KMS-11 (cell line): Measurements from ENCODE around the gene CHD9.

Experiments
- H2AFZ ChIP-seq: fragments of 200-600 bp; sonication (generic); 2 replicates; pipeline ENCODE4 v1.6.1; 2016; ENCODE audit warnings: antibody characterized with exemption, mixed run types, low read depth
- H3K27ac ChIP-seq: fragments of 200-600 bp; sonication (generic); 2 replicates; pipeline ENCODE4 v1.6.1; 2016; ENCODE audit warnings: mild to moderate bottlenecking, mixed run types
- H3K27me3 ChIP-seq: fragments of 200-600 bp; sonication (generic); 2 replicates; pipeline ENCODE4 v1.6.1; 2017; ENCODE audit warnings: mild to moderate bottlenecking, low read depth, mixed run types, moderate library complexity; ENCODE audit not compliant: insufficient read depth
- H3K36me3 ChIP-seq: fragments of 200-600 bp; sonication (generic); 2 replicates; pipeline ENCODE4 v1.6.1; 2017; ENCODE audit warnings: mild to moderate bottlenecking, mixed run types; ENCODE audit not compliant: insufficient read depth
- H3K4me1 ChIP-seq: fragments of 200-600 bp; sonication (generic); 2 replicates; pipeline ENCODE4 v1.6.1; 2016; ENCODE audit warnings: mild to moderate bottlenecking, low read depth, mixed run types; ENCODE audit not compliant: poor library complexity, severe bottlenecking
- H3K4me2 ChIP-seq: fragments of 200-600 bp; sonication (generic); 2 replicates; pipeline ENCODE4 v1.7.0; 2016; ENCODE audit warnings: mild to moderate bottlenecking, mixed run types
- H3K4me3 ChIP-seq: fragments of 200-600 bp; sonication (generic); IDR thresholded peaks from 2 replicates; pipeline ENCODE4 v1.6.1; 2017; ENCODE audit warnings: low read depth, low read length, mixed read lengths; ENCODE audit not compliant: insufficient read depth
- H3K79me2 ChIP-seq: fragments of 200-600 bp; sonication (generic); 2 replicates; pipeline ENCODE4 v1.6.1; 2016; ENCODE audit warnings: low read depth, mixed run types; ENCODE audit not compliant: insufficient read depth
- H3K9ac ChIP-seq: fragments of 200-600 bp; sonication (generic); 2 replicates; pipeline ENCODE4 v1.6.1; 2016; ENCODE audit warnings: mild to moderate bottlenecking, mixed run types
- H4K20me1 ChIP-seq: fragments of 200-600 bp; sonication (generic); 2 replicates; pipeline ENCODE4 v1.6.1; 2016; ENCODE audit warnings: mild to moderate bottlenecking, mixed run types; ENCODE audit not compliant: insufficient read depth
- CTCF ChIP-seq: fragments of 200-600 bp; sonication (generic); conservative IDR thresholded peaks from 2 replicates; pipeline ENCODE4 v1.6.1; 2017; ENCODE audit warnings: low read depth, mild to moderate bottlenecking, antibody characterized with exemption, low read length, moderate library complexity, mixed read lengths

CHD9 gene

GRCh38 chr16:53061701-53062159 is 6.9 kb downstream of the CHD9 start:
- H3K27me3 ChIP-seq: no peaks in the 10 kb centered on the region
- TF ChIP-seq CTCF: no peak
- peak overlapping the region; percentile 43 for H3K4me2 ChIP-seq
- H3K4me3 ChIP-seq: no peak overlapping the region
- peak overlapping the region; percentile 5; the same call in 1 of the 2 replicates for H3K27ac ChIP-seq
- H3K79me2 ChIP-seq: peaks cover 35% of the 10 kb centered on the region
- 0 out of 2 replicates have a peak, but pooled peaks cover 4% of the 10 kb centered on the region for H4K20me1 ChIP-seq
- peaks cover 45% of the 10 kb centered on the region for H3K4me1 ChIP-seq
- H3K36me3 ChIP-seq: no peaks in the 10 kb centered on the region
- no peak overlapping the region for H3K9ac ChIP-seq
- no peak overlapping the region for H2AFZ ChIP-seq

DNA sequence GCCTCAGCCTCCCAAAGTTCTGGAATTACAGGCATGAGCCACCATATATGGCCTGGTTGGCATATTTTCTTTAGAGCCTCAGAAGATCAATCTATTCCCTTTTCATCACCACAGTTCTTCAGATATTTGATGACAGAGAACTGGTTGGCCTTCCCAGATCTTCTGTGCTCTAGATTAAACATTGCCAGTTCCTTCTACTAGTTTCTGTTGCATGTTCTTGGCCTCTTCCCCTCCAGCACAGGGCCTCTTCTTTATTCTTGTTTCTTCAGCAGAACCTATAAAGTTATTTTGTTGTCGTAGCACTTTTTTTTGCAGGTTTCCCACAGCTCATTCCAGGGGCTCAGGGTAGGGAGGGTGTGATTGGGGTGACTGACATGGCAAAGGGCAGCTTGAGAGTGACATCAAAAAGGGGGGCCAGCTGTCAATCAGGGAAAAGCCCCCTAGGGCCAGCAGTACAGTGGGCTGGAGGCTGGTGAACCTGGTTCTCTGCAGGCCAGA is 9.3 kb downstream of the CHD9 start:
- H3K4me2 ChIP-seq: no peak overlapping the region
- H3K79me2 ChIP-seq: peaks cover 24% of the 10 kb centered on the region; the same call in 1 of the 2 replicates
- H3K9ac ChIP-seq: no peak overlapping the region
- no peak overlapping the region for H3K27ac ChIP-seq
- H2AFZ ChIP-seq: no peak overlapping the region
- TF ChIP-seq CTCF: no peak
- H4K20me1 ChIP-seq: 0 out of 2 replicates have a peak, but pooled peaks cover 4% of the 10 kb centered on the region
- peaks cover 40% of the 10 kb centered on the region for H3K4me1 ChIP-seq
- no peaks in the 10 kb centered on the region for H3K36me3 ChIP-seq
- H3K4me3 ChIP-seq: no peak overlapping the region
- no peaks in the 10 kb centered on the region for H3K27me3 ChIP-seq

DNA sequence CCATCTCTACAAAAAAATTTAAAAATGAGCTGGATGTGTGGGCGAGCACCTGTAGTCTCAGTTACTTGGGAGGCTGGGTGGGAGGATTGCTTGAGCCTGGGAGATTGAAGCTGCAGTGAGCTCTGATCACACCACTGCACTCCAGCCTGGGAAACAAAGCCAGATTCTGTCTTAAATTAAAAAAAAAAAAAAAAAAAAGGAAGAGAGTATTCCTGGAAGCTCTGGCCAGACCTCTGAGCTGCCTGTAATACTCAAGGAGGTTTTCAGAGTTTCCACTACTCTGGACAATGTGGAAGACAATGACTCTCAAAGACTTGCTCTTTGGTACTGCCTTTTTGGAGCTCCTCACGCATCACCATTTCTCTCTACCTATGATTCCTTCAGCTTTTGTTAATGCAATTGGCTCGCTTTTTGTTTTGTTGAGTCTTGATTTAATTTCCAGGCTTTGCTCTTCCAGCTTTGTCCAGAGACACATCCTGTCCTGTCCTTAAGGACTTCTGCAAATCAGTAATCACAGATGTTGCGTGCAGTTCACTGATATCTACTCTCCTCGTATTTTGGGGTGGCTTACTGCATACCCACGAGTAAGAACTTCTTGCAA is 10.8 kb downstream of the CHD9 start:
- Histone ChIP-seq H3K79me2 (peaks cover 17% of the 10 kb centered on the region; the same call in 1 of the 2 replicates), H3K36me3 (no peaks in the 10 kb centered on the region), H3K9ac (no peak overlapping the region), H4K20me1 (0 out of 2 replicates have a peak, but pooled peaks cover 4% of the 10 kb centered on the region), H2AFZ (no peak overlapping the region), H3K4me2 (no peak overlapping the region), H3K27me3 (no peaks in the 10 kb centered on the region), H3K4me3 (no peak overlapping the region), H3K27ac (no peak overlapping the region), H3K4me1 (peaks cover 39% of the 10 kb centered on the region)
- no peak for TF ChIP-seq CTCF

- no peaks in the 10 kb centered on the region for H3K36me3 ChIP-seq
- TF ChIP-seq CTCF: no peak
- H3K9ac ChIP-seq: no peak overlapping the region
- H3K27me3 ChIP-seq: no peaks in the 10 kb centered on the region
- H3K79me2 ChIP-seq: peaks cover 12% of the 10 kb centered on the region; the same call in 1 of the 2 replicates
- no peak overlapping the region for H3K4me2 ChIP-seq
- H4K20me1 ChIP-seq: no peaks in the 10 kb centered on the region
- H3K27ac ChIP-seq: no peak overlapping the region
- H3K4me1 ChIP-seq: peaks cover 18% of the 10 kb centered on the region
- H3K4me3 ChIP-seq: no peak overlapping the region
- H2AFZ ChIP-seq: no peak overlapping the region
Observed at GRCh38 chr16:53067675-53068074, 12.9 kb downstream of the CHD9 start.
